C4-2B (cell line): ENCODE results near the gene ATPAF2.

Experiments used
- H3K27ac ChIP-seq: fragments of 450-650 bp; 2 replicates; pipeline ENCODE4 v1.5.1; 2017
- CTCF ChIP-seq: fragments of 450-650 bp; conservative IDR thresholded peaks from 2 replicates; pipeline ENCODE4 v1.5.1; 2017; ENCODE audit warnings: mild to moderate bottlenecking
- ZFX ChIP-seq: fragments of 450-650 bp; IDR thresholded peaks from 2 replicates; pipeline ENCODE4 v1.6.1; 2017

ATPAF2 gene

GRCh38 chr17:18020971-18021370 is 18.0 kb downstream of the ATPAF2 start:
- no peak overlapping the region for H3K27ac ChIP-seq
- TF ChIP-seq ZFX = no peak
- TF ChIP-seq CTCF = no peak

GRCh38 chr17:18019838-18020154 is 19.2 kb downstream of the ATPAF2 start:
- H3K27ac ChIP-seq = no peak overlapping the region
- TF ChIP-seq CTCF = no peak
- no peak for TF ChIP-seq ZFX

- H3K27ac ChIP-seq = no peak overlapping the region
- TF ChIP-seq CTCF (no peak), ZFX (no peak)
These were observed 20.5 kb downstream of the ATPAF2 start for GRCh38 chr17:18018411-18018921.

GRCh38 chr17:18017958-18018357 is 21.0 kb downstream of the ATPAF2 start:
- TF ChIP-seq ZFX (no peak), CTCF (no peak)
- H3K27ac ChIP-seq = no peak overlapping the region

GRCh38 chr17:18016426-18016825 is 22.5 kb downstream of the ATPAF2 start:
- TF ChIP-seq CTCF (no peak), ZFX (no peak)
- no peak overlapping the region for H3K27ac ChIP-seq

- TF ChIP-seq CTCF (no peak), ZFX (no peak)
- H3K27ac ChIP-seq = no peak overlapping the region
These were observed 23.4 kb downstream of the ATPAF2 start for GRCh38 chr17:18015593-18015992.

- H3K27ac ChIP-seq = no peak overlapping the region
- no peak for TF ChIP-seq CTCF
- TF ChIP-seq ZFX = no peak
These were observed 25.0 kb downstream of the ATPAF2 start for GRCh38 chr17:18014006-18014405.
